ENCODE data around the gene INPP1. TPM values are rescaled to one million over a fixed set of nuclear protein-coding genes. Genes with fewer than 3 reads are reported as not detected.

INPP1 gene
- total RNA-seq, 1 donor from 2014 or later = 11.3 TPM

DNA sequence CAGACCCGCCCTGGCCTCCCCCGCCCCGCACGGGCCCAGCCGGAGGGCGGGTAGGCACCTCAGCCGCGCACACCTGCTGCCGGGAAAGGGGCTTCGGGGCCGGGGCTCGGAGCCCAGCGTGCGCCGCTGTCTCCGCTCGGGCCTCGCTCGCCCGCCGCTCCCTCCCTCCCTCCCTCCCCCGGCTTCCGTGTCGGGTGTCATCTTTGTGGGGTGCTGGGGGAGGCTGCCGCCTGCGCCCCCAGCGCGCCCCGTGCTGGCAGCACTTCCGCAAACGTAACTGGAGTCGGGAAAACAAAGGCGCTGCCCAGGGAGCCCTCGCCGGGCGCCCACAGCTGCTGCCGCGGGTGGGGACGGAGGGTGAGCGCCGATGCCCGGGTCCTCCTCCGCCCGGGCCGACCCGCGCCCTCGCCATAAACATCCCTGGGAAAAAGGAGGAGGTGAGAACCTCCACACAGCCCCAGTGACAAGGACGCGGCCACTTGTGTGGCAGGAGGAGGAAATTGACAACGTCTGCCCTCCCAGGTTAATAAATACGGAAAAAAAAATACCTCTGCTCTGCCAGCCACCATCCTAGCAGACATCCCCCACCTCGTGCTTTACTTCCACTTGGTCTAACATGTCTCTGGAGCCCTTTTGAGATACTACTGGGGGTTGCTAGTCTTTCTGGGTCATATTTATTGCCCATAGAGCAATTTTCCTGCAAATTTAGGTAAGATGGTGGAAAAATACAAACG lies 65.3 kb downstream of the INPP1 start:
- Mint-ChIP-seq H3K4me3 (ENCODE audit: unreplicated experiment) (peak overlapping the region; percentile 82), H3K27me3 (ENCODE audit: low read depth, unreplicated experiment) (peaks cover 15% of the 10 kb centered on the region), H3K9me3 (ENCODE audit: unreplicated experiment) (no peaks in the 10 kb centered on the region), H3K27ac (ENCODE audit: unreplicated experiment) (no peak overlapping the region), H3K4me1 (ENCODE audit: low read depth, unreplicated experiment) (peaks cover 3% of the 10 kb centered on the region), H3K36me3 (ENCODE audit: low read depth, unreplicated experiment) (no peaks in the 10 kb centered on the region)
- H3K27me3 ChIP-seq (ENCODE audit: insufficient read depth, low read length) = peaks cover 25% of the 10 kb centered on the region
- DNase-seq (ENCODE audit: low read depth) (peak; percentile 10), FAIRE-seq (no peak)
- H3K27ac ChIP-seq (ENCODE audit: low read depth, low read length) = no peak overlapping the region
- peak overlapping the region; percentile 60 for H2AFZ ChIP-seq (ENCODE audit: low read depth, low read length)
- H3K9ac ChIP-seq (ENCODE audit: low read length) = peak overlapping the region; percentile 58
- H3K79me2 ChIP-seq (ENCODE audit: insufficient read depth, low read length) = no peaks in the 10 kb centered on the region
- TF ChIP-seq, protein P1, sequence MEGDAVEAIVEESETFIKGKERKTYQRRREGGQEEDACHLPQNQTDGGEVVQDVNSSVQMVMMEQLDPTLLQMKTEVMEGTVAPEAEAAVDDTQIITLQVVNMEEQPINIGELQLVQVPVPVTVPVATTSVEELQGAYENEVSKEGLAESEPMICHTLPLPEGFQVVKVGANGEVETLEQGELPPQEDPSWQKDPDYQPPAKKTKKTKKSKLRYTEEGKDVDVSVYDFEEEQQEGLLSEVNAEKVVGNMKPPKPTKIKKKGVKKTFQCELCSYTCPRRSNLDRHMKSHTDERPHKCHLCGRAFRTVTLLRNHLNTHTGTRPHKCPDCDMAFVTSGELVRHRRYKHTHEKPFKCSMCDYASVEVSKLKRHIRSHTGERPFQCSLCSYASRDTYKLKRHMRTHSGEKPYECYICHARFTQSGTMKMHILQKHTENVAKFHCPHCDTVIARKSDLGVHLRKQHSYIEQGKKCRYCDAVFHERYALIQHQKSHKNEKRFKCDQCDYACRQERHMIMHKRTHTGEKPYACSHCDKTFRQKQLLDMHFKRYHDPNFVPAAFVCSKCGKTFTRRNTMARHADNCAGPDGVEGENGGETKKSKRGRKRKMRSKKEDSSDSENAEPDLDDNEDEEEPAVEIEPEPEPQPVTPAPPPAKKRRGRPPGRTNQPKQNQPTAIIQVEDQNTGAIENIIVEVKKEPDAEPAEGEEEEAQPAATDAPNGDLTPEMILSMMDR (IDR thresholded peaks at IDR 0.05; ENCODE audit: insufficient read depth, low read depth, low read length) = no peak
- TF ChIP-seq EZH2 (IDR thresholded peaks at IDR 0.05; ENCODE audit: insufficient read depth, low read length) = peak; percentile 26
- H3K4me3 ChIP-seq (ENCODE audit: insufficient read depth, low read depth, low read length) = peak overlapping the region; percentile 50
- H3K36me3 ChIP-seq (ENCODE audit: insufficient read depth, low read length) = no peaks in the 10 kb centered on the region
- no peaks in the 10 kb centered on the region for H4K20me1 ChIP-seq (ENCODE audit: insufficient read depth, low read length)
- H3K4me1 ChIP-seq (ENCODE audit: insufficient read depth, low read length) = peaks cover 7% of the 10 kb centered on the region
- no peaks in the 10 kb centered on the region for H3K9me3 ChIP-seq (ENCODE audit: insufficient read depth, low read depth, low read length)
- peak overlapping the region; percentile 87 for H3K4me2 ChIP-seq (ENCODE audit: low read length)

DNA sequence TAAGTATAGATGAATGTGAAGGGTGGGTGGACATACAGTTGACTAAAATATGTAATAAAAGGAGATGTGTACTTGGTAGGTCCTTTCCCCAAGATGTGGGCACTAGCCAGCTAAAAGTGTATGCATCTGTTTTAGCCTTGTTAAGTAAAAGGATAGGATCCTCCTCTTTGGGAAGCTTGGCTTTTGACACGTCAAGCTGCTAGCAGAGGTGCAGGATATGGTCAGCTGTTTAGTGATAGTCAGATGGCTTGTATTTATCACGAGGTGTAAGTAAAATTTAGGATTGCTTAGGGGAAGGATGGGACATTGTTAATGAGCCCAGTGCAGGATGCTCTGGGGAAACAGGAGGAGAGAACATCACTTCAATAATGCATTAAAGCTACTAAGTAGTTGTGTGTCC lies 66.2 kb downstream of the INPP1 start:
- Mint-ChIP-seq H3K27ac (ENCODE audit: unreplicated experiment) (no peak overlapping the region), H3K4me1 (ENCODE audit: low read depth, unreplicated experiment) (peaks cover 3% of the 10 kb centered on the region), H3K36me3 (ENCODE audit: low read depth, unreplicated experiment) (no peaks in the 10 kb centered on the region), H3K9me3 (ENCODE audit: unreplicated experiment) (no peaks in the 10 kb centered on the region), H3K4me3 (ENCODE audit: unreplicated experiment) (no peak overlapping the region), H3K27me3 (ENCODE audit: low read depth, unreplicated experiment) (peaks cover 15% of the 10 kb centered on the region)
- H3K9me3 ChIP-seq (ENCODE audit: insufficient read depth, low read depth, low read length) = no peaks in the 10 kb centered on the region
- no peak overlapping the region for H2AFZ ChIP-seq (ENCODE audit: low read depth, low read length)
- no peaks in the 10 kb centered on the region for H3K79me2 ChIP-seq (ENCODE audit: insufficient read depth, low read length)
- no peak for TF ChIP-seq EZH2 (IDR thresholded peaks at IDR 0.05; ENCODE audit: insufficient read depth, low read length)
- TF ChIP-seq, protein P1 (IDR thresholded peaks at IDR 0.05; ENCODE audit: insufficient read depth, low read depth, low read length) = no peak
- H4K20me1 ChIP-seq (ENCODE audit: insufficient read depth, low read length) = no peaks in the 10 kb centered on the region
- peaks cover 7% of the 10 kb centered on the region for H3K4me1 ChIP-seq (ENCODE audit: insufficient read depth, low read length)
- H3K27me3 ChIP-seq (ENCODE audit: insufficient read depth, low read length) = peaks cover 25% of the 10 kb centered on the region
- H3K4me3 ChIP-seq (ENCODE audit: insufficient read depth, low read depth, low read length) = no peak overlapping the region
- H3K36me3 ChIP-seq (ENCODE audit: insufficient read depth, low read length) = no peaks in the 10 kb centered on the region
- FAIRE-seq (no peak), DNase-seq (ENCODE audit: low read depth) (no peak)
- no peak overlapping the region for H3K27ac ChIP-seq (ENCODE audit: low read depth, low read length)
- no peak overlapping the region for H3K9ac ChIP-seq (ENCODE audit: low read length)
- no peak overlapping the region for H3K4me2 ChIP-seq (ENCODE audit: low read length)

DNA sequence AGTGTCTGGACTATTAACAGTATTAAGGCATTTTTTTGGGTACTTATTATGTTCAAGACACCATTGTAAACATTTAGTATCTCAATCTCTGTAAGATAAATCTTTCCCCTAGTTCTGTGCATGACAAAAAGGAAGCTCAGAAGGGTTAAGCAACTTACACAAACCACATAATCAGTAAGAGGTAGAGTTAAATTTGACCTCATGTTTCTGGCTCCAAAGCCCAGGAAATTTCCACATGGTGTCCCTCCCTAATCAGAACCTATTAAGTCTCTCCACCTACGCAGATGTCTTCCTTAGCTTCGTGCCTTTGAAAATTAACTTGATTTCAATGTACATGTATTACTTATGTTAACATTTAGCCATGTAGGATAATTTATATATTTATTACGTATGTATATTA lies 66.8 kb downstream of the INPP1 start:
- H3K27me3 Mint-ChIP-seq (ENCODE audit: low read depth, unreplicated experiment) = peaks cover 15% of the 10 kb centered on the region

More for the DNA sequence above, 66.8 kb downstream of the INPP1 start:
- no peak for DNase-seq (ENCODE audit: low read depth)
- H3K79me2 ChIP-seq (ENCODE audit: insufficient read depth, low read length) = no peaks in the 10 kb centered on the region
- H3K4me2 ChIP-seq (ENCODE audit: low read length) = no peak overlapping the region
- no peak for TF ChIP-seq EZH2 (IDR thresholded peaks at IDR 0.05; ENCODE audit: insufficient read depth, low read length)
- TF ChIP-seq, protein P1 (IDR thresholded peaks at IDR 0.05; ENCODE audit: insufficient read depth, low read depth, low read length) = no peak
- Mint-ChIP-seq H3K27ac (ENCODE audit: unreplicated experiment) (no peak overlapping the region), H3K36me3 (ENCODE audit: low read depth, unreplicated experiment) (no peaks in the 10 kb centered on the region), H3K4me1 (ENCODE audit: low read depth, unreplicated experiment) (peaks cover 3% of the 10 kb centered on the region), H3K9me3 (ENCODE audit: unreplicated experiment) (no peaks in the 10 kb centered on the region), H3K4me3 (ENCODE audit: unreplicated experiment) (no peak overlapping the region)
- H3K27ac ChIP-seq (ENCODE audit: low read depth, low read length) = no peak overlapping the region
- no peak overlapping the region for H2AFZ ChIP-seq (ENCODE audit: low read depth, low read length)
- H3K4me3 ChIP-seq (ENCODE audit: insufficient read depth, low read depth, low read length) = no peak overlapping the region
- no peak overlapping the region for H3K9ac ChIP-seq (ENCODE audit: low read length)
- H3K36me3 ChIP-seq (ENCODE audit: insufficient read depth, low read length) = no peaks in the 10 kb centered on the region
- FAIRE-seq = no peak
- no peaks in the 10 kb centered on the region for H3K9me3 ChIP-seq (ENCODE audit: insufficient read depth, low read depth, low read length)
- H4K20me1 ChIP-seq (ENCODE audit: insufficient read depth, low read length) = no peaks in the 10 kb centered on the region
- peaks cover 25% of the 10 kb centered on the region for H3K27me3 ChIP-seq (ENCODE audit: insufficient read depth, low read length)
- peaks cover 7% of the 10 kb centered on the region for H3K4me1 ChIP-seq (ENCODE audit: insufficient read depth, low read length)
